Endothelial cell of umbilical vein (primary cell): ENCODE data around the gene YIPF2. TPM values are rescaled to one million over a fixed set of nuclear protein-coding genes. Genes with fewer than 3 reads are reported as not detected.

Source experiments
- BruUV-seq: library from RNA; stranded (reverse); fragments of 400-500 nt; replicated peaks from 2 replicates; lab custom pipeline; 2021; lab: Mats Ljungman, UMichigan
- CTCF ChIA-PET: fragments of 300-600, 350-600 bp; sonication (Branson Sonifier 250); formaldehyde crosslinking; loops from one replicate; lab custom pipeline; 2021; ENCODE audit warnings: antibody characterized with exemption, inconsistent platforms; lab: Charles Lee
- POLR2A ChIA-PET: fragments of 300-600, 350-600 bp; sonication (Branson Sonifier 250); formaldehyde crosslinking; loops from one replicate; lab custom pipeline; 2021; ENCODE audit warnings: antibody characterized with exemption, inconsistent platforms; lab: Charles Lee
- DNase-seq: peaks from one replicate; pipeline ENCODE4 v3.0.0-alpha.2; 2011; ENCODE audit warnings: low read depth, low spot score
- FAIRE-seq: peaks from 2 replicates; lab custom pipeline; 2011; peaks lifted over from hg19 to GRCh38; lab: Jason Lieb, UNC
- H2AFZ ChIP-seq: 2 replicates; pipeline ENCODE4 v1.6.0; 2012; ENCODE audit warnings: low read depth, low read length, control low read depth, inconsistent platforms
- H3K27ac ChIP-seq: 2 replicates; pipeline ENCODE4 v1.5.1; 2011; ENCODE audit warnings: low read depth, mild to moderate bottlenecking, control low read depth, low read length, moderate library complexity; ENCODE audit not compliant: insufficient read depth
- H3K27me3 ChIP-seq, 2 experiments: 2 replicates each; pipeline versions ENCODE4 v1.6.0 to v1.6.1; 2011; ENCODE audit warnings: low read length in 2 of 2, mixed read lengths in 1 of 2; ENCODE audit not compliant: control insufficient read depth in 2 of 2, insufficient read depth in 2 of 2
- H3K36me3 ChIP-seq, 2 experiments: 2 replicates in 1 of 2; 3 replicates in 1 of 2; pipeline ENCODE4 v1.5.1; 2011; ENCODE audit warnings: low read length in 2 of 2, mild to moderate bottlenecking in 1 of 2, moderate library complexity in 1 of 2; ENCODE audit not compliant: control insufficient read depth in 2 of 2, insufficient read depth in 2 of 2; ENCODE audit errors: extremely low read depth in 1 of 2
- H3K4me1 ChIP-seq: 3 replicates; pipeline ENCODE4 v1.5.1; 2011; ENCODE audit warnings: mild to moderate bottlenecking, low read length; ENCODE audit not compliant: control insufficient read depth, insufficient read depth; ENCODE audit errors: extremely low read depth
- H3K4me2 ChIP-seq: 2 replicates; pipeline ENCODE4 v1.6.1; 2011; ENCODE audit warnings: low read length, control low read depth, mixed read lengths; ENCODE audit not compliant: insufficient read depth
- H3K4me3 ChIP-seq, 3 experiments: fragments of 200-600 bp in 1 of 3; sonication (generic), shearing (Covaris generic) in 1 of 3; replicated peaks in 1 of 3; 2 replicates each; pipeline ENCODE4 v1.5.1; 2011 to 2016; ENCODE audit warnings: control low read depth in 3 of 3, low read length in 3 of 3, mild to moderate bottlenecking in 2 of 3, inconsistent platforms in 1 of 3, low read depth in 1 of 3, moderate library complexity in 1 of 3; ENCODE audit not compliant: insufficient read depth in 1 of 3
- H3K79me2 ChIP-seq: 2 replicates; pipeline ENCODE4 v1.6.0; 2012; ENCODE audit warnings: low read length, inconsistent platforms; ENCODE audit not compliant: control insufficient read depth, insufficient read depth
- H3K9ac ChIP-seq: replicated peaks from 2 replicates; pipeline ENCODE3; 2011; ENCODE audit warnings: low read length, control low read depth; ENCODE audit not compliant: insufficient read depth; ENCODE audit errors: extremely low read depth
- H3K9me1 ChIP-seq: replicated peaks from 3 replicates; pipeline ENCODE4 v1.6.0; 2011; ENCODE audit warnings: mild to moderate bottlenecking, low read length; ENCODE audit not compliant: control insufficient read depth, insufficient read depth; ENCODE audit errors: extremely low read depth
- H3K9me3 ChIP-seq: replicated peaks from 2 replicates; pipeline ENCODE4 v1.5.1; 2012; ENCODE audit warnings: low read length, inconsistent platforms; ENCODE audit not compliant: control insufficient read depth, insufficient read depth
- H4K20me1 ChIP-seq: replicated peaks from 2 replicates; pipeline ENCODE3; 2011; ENCODE audit warnings: mild to moderate bottlenecking, low read length; ENCODE audit not compliant: control insufficient read depth, insufficient read depth; ENCODE audit errors: extremely low read depth
- CTCF ChIP-seq, 2 donors: IDR thresholded peaks; 1 replicate in 1 of 2; 2 replicates in 1 of 2; pipeline ENCODE4 v1.5.1; 2011; ENCODE audit warnings: low read length in 2 of 2, mild to moderate bottlenecking in 2 of 2, moderate library complexity in 2 of 2, control low read depth in 1 of 2, inconsistent platforms in 1 of 2, low read depth in 1 of 2; ENCODE audit not compliant: insufficient read depth in 1 of 2; ENCODE audit errors: extremely low read depth in 1 of 2
- EZH2 ChIP-seq: IDR thresholded peaks from 2 replicates; pipeline ENCODE4 v1.6.1; 2012; ENCODE audit warnings: borderline replicate concordance, low read depth, mild to moderate bottlenecking, moderate library complexity, low read length, inconsistent platforms; ENCODE audit not compliant: severe bottlenecking
- FOS ChIP-seq: IDR thresholded peaks from 2 replicates; pipeline ENCODE4 v1.6.1; 2011; ENCODE audit warnings: mild to moderate bottlenecking, low read length, moderate library complexity, borderline replicate concordance; ENCODE audit not compliant: insufficient read depth
- GATA2 ChIP-seq: IDR thresholded peaks from 2 replicates; pipeline ENCODE4 v1.7.0; 2011; ENCODE audit warnings: low read depth, mild to moderate bottlenecking, moderate library complexity, mixed read lengths, low read length; ENCODE audit not compliant: insufficient read length, insufficient read depth
- JUN ChIP-seq: IDR thresholded peaks from 2 replicates; pipeline ENCODE4 v1.6.1; 2011; ENCODE audit warnings: borderline replicate concordance, low read depth; ENCODE audit not compliant: insufficient read length, insufficient read depth
- MAX ChIP-seq: IDR thresholded peaks from 2 replicates; pipeline ENCODE4 v1.6.1; 2011; ENCODE audit not compliant: insufficient read depth, insufficient read length
- MYC ChIP-seq: IDR thresholded peaks from one replicate; pipeline ENCODE4 v1.6.1; 2011; ENCODE audit warnings: mild to moderate bottlenecking, low read depth, low read length
- POLR2A ChIP-seq: IDR thresholded peaks from 2 replicates; pipeline ENCODE4 v1.6.1; 2012; ENCODE audit warnings: low read depth, mild to moderate bottlenecking, control low read depth, low read length
- POLR2AphosphoS5 ChIP-seq: IDR thresholded peaks from 2 replicates; pipeline ENCODE4 v1.6.1; 2012; ENCODE audit warnings: low read depth, mild to moderate bottlenecking, control low read depth, low read length, moderate library complexity; ENCODE audit not compliant: insufficient read depth
- dilution Hi-C: fragments of 300-500 bp; cut with MboI; formaldehyde crosslinking; loops from one replicate; pipeline ENCODE4 v1.15.0; 2019; ENCODE audit warnings: low sequenced_read_pairs; ENCODE audit not compliant: extremely low pct_ligation_motif_present
- intact Hi-C: fragments of 100-400 bp; cut with micrococcal nuclease; formaldehyde crosslinking; loops from one replicate; pipeline ENCODE4 v1.10.0; 2022
- polyA plus RNA-seq, 4 experiments: library from polyadenylated mRNA; depleted of rRNA in 3 of 4; stranded (reverse) in 3 of 4; unstranded in 1 of 4; fragments of >200 nt; gene quantifications; 2 replicates each; pipeline versions ENCODE4 v1.2.1 to v1.2.3, GENCODE V29; 2011 to 2012; ENCODE audit warnings: missing spikeins in 1 of 4
- total RNA-seq: library from RNA; stranded (reverse); gene quantifications from 2 replicates; pipeline ENCODE4 v1.2.3, GENCODE V29; 2021

YIPF2 gene
- total and polyA plus RNA-seq, 2 donors (not counting 3 experiments of a cell fraction or from before 2014, with no cell fraction given): 47.8 to 104 TPM

- Histone ChIP-seq H3K4me1 (no peaks in the 10 kb centered on the region), H3K79me2 (peaks cover 56% of the 10 kb centered on the region)
- no peak for FAIRE-seq
Observed at GRCh38 chr19:10881403-10882107, 46.9 kb downstream of the YIPF2 start.

More at GRCh38 chr19:10881403-10882107, 46.9 kb downstream of the YIPF2 start:
- H3K27me3 ChIP-seq: no peaks in the 10 kb centered on the region
- H3K36me3 ChIP-seq: no peaks in the 10 kb centered on the region
- no peak overlapping the region for H3K9ac ChIP-seq
- H3K9me1 ChIP-seq: no peaks in the 10 kb centered on the region
- DNase-seq: no peak
- H2AFZ ChIP-seq: no peak overlapping the region
- CTCF ChIA-PET: interaction anchor here (1.0 to 2.7 kb wide), 4 partner anchors 9 to 23 kb away, joined by 3 to 21 read pairs (median 6); partner anchors contain the start of gene CARM1
- TF ChIP-seq MYC (no peak), MAX (no peak), FOS (no peak), POLR2A (no peak), CTCF (IDR thresholded peaks at IDR 0.05; ENCODE audit: extremely low read depth in 1 of 2, insufficient read depth in 1 of 2, low read depth in 1 of 2, low read length in 2 of 2) (no peak), JUN (no peak), POLR2AphosphoS5 (no peak), EZH2 (no peak), GATA2 (no peak)
- BruUV-seq: no TSS peak
- no peak overlapping the region for H3K4me2 ChIP-seq
- dilution Hi-C loops: no loop called here
- POLR2A ChIA-PET: no interaction called here
- H3K9me3 ChIP-seq: no peaks in the 10 kb centered on the region
- no peak overlapping the region for H3K4me3 ChIP-seq
- H3K27ac ChIP-seq: no peak overlapping the region
- intact Hi-C loops: no loop called here
- no peaks in the 10 kb centered on the region for H4K20me1 ChIP-seq
